Keratinocyte (primary cell): ENCODE data around the gene MAP3K6. TPM values are rescaled to one million over a fixed set of nuclear protein-coding genes. Genes with fewer than 3 reads are reported as not detected.

ENCODE experiments used
- DNase-seq: peaks from one replicate; pipeline ENCODE4 v3.0.0-alpha.2; 2011; ENCODE audit warnings: low read depth, missing footprints, low spot score
- FAIRE-seq: peaks from 2 replicates; lab custom pipeline; 2011; peaks lifted over from hg19 to GRCh38; lab: Jason Lieb, UNC
- H2AFZ ChIP-seq: 2 replicates; pipeline ENCODE4 v1.6.0; 2012; ENCODE audit warnings: low read length, control low read depth, inconsistent platforms; ENCODE audit not compliant: control insufficient read depth
- H3K27ac ChIP-seq: 2 replicates; pipeline ENCODE4 v1.5.1; 2011; ENCODE audit warnings: low read length; ENCODE audit not compliant: control insufficient read depth, insufficient read depth
- H3K27me3 ChIP-seq: 3 replicates; pipeline ENCODE4 v1.6.0; 2011; ENCODE audit warnings: low read length; ENCODE audit not compliant: control insufficient read depth, insufficient read depth; ENCODE audit errors: extremely low read depth
- H3K36me3 ChIP-seq, 2 experiments: 2 replicates in 1 of 2; 3 replicates in 1 of 2; pipeline ENCODE4 v1.5.1; 2011; ENCODE audit warnings: low read length in 2 of 2, mild to moderate bottlenecking in 1 of 2; ENCODE audit not compliant: control insufficient read depth in 2 of 2, insufficient read depth in 2 of 2; ENCODE audit errors: extremely low read depth in 1 of 2
- H3K4me1 ChIP-seq: 3 replicates; pipeline ENCODE4 v1.5.1; 2011; ENCODE audit warnings: low read length; ENCODE audit not compliant: control insufficient read depth, insufficient read depth; ENCODE audit errors: extremely low read depth
- H3K4me2 ChIP-seq: 3 replicates; pipeline ENCODE4 v1.6.0; 2011; ENCODE audit warnings: low read depth, low read length; ENCODE audit not compliant: control insufficient read depth, insufficient read depth; ENCODE audit errors: extremely low read depth
- H3K4me3 ChIP-seq, 3 experiments: fragments of 200-600 bp in 1 of 3; sonication (generic) in 1 of 3; 2 replicates in 2 of 3; 3 replicates in 1 of 3; pipeline ENCODE4 v1.5.1; 2011 to 2016; ENCODE audit warnings: low read length in 3 of 3, mild to moderate bottlenecking in 3 of 3, control low read depth in 2 of 3, inconsistent platforms in 1 of 3, low read depth in 1 of 3, mixed read lengths in 1 of 3, mixed run types in 1 of 3, moderate library complexity in 1 of 3; ENCODE audit not compliant: control insufficient read depth in 2 of 3, insufficient read depth in 2 of 3; ENCODE audit errors: extremely low read depth in 1 of 3
- H3K79me2 ChIP-seq: 2 replicates; pipeline ENCODE4 v1.6.0; 2012; ENCODE audit warnings: low read length; ENCODE audit not compliant: control insufficient read depth, insufficient read depth
- H3K9ac ChIP-seq: 3 replicates; pipeline ENCODE4 v1.6.0; 2011; ENCODE audit warnings: low read length; ENCODE audit not compliant: control insufficient read depth, insufficient read depth; ENCODE audit errors: extremely low read depth
- H3K9me1 ChIP-seq: 3 replicates; pipeline ENCODE4 v1.6.0; 2011; ENCODE audit warnings: low read length; ENCODE audit not compliant: control insufficient read depth, insufficient read depth; ENCODE audit errors: extremely low read depth
- H3K9me3 ChIP-seq: 2 replicates; pipeline ENCODE4 v1.5.1; 2012; ENCODE audit warnings: low read depth, low read length; ENCODE audit not compliant: control insufficient read depth
- H4K20me1 ChIP-seq: 3 replicates; pipeline ENCODE4 v1.6.0; 2011; ENCODE audit warnings: low read length; ENCODE audit not compliant: control insufficient read depth, insufficient read depth; ENCODE audit errors: extremely low read depth
- EZH2 ChIP-seq: IDR thresholded peaks from one replicate; pipeline ENCODE4 v1.6.1; 2012; ENCODE audit warnings: inconsistent platforms, mild to moderate bottlenecking, low read length, moderate library complexity
- dilution Hi-C: fragments of 300-500 bp; cut with MboI; formaldehyde crosslinking; loops from one replicate; pipeline ENCODE4 v1.7.0; 2020; ENCODE audit warnings: low sequenced_read_pairs; ENCODE audit not compliant: extremely low pct_ligation_motif_present
- polyA plus RNA-seq, 5 experiments: library from polyadenylated mRNA; depleted of rRNA in 3 of 5; stranded (reverse) in 3 of 5; stranded (forward) in 1 of 5; unstranded in 1 of 5; fragments of >200 nt; gene quantifications; 1 replicate in 1 of 5; 2 replicates in 3 of 5; 3 replicates in 1 of 5; pipeline versions ENCODE4 v1.2.1 to v1.2.3, GENCODE V29; 2011 to 2012; ENCODE audit warnings: missing spikeins in 2 of 5, low read depth in 1 of 5, low replicate concordance in 1 of 5
- TF ChIP-seq, protein P1 (sequence below), 3 experiments: IDR thresholded peaks in 1 of 3; conservative IDR thresholded peaks in 1 of 3; optimal IDR thresholded peaks in 1 of 3; 2 replicates in 2 of 3; 3 replicates in 1 of 3; pipeline versions ENCODE3 to v1.5.1; 2011; ENCODE audit warnings: low read length in 3 of 3, mild to moderate bottlenecking in 3 of 3, moderate library complexity in 2 of 3, control low read depth in 1 of 3, inconsistent platforms in 1 of 3; ENCODE audit not compliant: insufficient read depth in 2 of 3; ENCODE audit errors: extremely low read depth in 1 of 3

MAP3K6 gene
- polyA plus RNA-seq, 1 donor (not counting 4 experiments of a cell fraction or from before 2014, with no cell fraction given): 13.4 TPM

DNA sequence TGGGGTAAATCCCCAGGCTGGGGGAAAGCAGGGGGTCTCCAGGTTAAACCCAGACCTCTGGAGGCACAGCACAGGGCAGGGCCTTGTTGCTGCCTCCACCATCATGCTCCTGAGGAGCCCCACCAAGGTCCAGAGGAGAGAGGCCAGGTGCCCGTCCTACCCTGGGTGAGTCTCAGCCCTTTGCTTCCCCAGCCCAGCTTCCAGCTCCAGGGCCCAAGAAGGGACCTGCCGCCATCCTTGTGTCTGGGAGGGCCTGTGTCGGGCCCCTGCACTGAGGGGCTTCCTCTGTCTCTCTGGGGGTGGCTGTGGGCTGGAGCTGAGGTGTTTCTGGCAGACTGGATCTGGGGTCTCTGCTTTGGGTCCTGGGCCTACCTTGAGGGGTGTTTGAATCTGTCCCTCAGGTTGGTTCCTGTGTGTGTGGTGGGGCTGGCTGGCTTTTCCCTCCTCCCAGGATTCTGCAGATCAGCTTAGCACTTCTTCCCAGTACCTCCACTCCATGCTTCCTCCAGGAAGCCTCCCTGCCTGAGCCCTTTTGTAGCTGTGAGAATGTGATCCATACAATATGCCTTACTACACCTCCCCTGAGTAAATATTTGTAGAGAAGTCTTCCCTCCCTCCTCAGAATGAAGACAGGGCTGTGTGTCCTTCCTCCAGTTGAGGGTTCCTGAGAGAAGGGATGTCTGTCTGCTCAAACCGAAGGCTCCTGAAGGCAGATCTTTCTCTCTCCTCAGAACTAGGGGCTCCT lies 31.8 kb upstream of the MAP3K6 start:
- H3K36me3 ChIP-seq: peaks cover 0 to under 1% of the 10 kb centered on the region in 2 experiments
- peaks cover 18% of the 10 kb centered on the region for H3K4me1 ChIP-seq
- H3K9me1 ChIP-seq: no peaks in the 10 kb centered on the region
- TF ChIP-seq EZH2: no peak
- TF ChIP-seq, protein P1, sequence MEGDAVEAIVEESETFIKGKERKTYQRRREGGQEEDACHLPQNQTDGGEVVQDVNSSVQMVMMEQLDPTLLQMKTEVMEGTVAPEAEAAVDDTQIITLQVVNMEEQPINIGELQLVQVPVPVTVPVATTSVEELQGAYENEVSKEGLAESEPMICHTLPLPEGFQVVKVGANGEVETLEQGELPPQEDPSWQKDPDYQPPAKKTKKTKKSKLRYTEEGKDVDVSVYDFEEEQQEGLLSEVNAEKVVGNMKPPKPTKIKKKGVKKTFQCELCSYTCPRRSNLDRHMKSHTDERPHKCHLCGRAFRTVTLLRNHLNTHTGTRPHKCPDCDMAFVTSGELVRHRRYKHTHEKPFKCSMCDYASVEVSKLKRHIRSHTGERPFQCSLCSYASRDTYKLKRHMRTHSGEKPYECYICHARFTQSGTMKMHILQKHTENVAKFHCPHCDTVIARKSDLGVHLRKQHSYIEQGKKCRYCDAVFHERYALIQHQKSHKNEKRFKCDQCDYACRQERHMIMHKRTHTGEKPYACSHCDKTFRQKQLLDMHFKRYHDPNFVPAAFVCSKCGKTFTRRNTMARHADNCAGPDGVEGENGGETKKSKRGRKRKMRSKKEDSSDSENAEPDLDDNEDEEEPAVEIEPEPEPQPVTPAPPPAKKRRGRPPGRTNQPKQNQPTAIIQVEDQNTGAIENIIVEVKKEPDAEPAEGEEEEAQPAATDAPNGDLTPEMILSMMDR (optimal IDR thresholded peaks at IDR 0.05 in 1 of 3, IDR thresholded peaks at IDR 0.05 in 1 of 3, conservative IDR thresholded peaks at IDR 0.05 in 1 of 3; ENCODE audit: extremely low read depth in 1 of 3, insufficient read depth in 2 of 3, low read length in 3 of 3): no peak
- DNase-seq (no peak), FAIRE-seq (no peak)
- H3K79me2 ChIP-seq: peaks cover 5% of the 10 kb centered on the region
- no peak overlapping the region for H3K4me2 ChIP-seq
- no peak overlapping the region for H3K9ac ChIP-seq
- dilution Hi-C loops: no loop called here
- no peak overlapping the region for H3K4me3 ChIP-seq
- H3K27ac ChIP-seq: no peak overlapping the region
- no peaks in the 10 kb centered on the region for H3K27me3 ChIP-seq
- no peak overlapping the region for H2AFZ ChIP-seq
- H3K9me3 ChIP-seq: no peaks in the 10 kb centered on the region
- H4K20me1 ChIP-seq: no peaks in the 10 kb centered on the region

DNA sequence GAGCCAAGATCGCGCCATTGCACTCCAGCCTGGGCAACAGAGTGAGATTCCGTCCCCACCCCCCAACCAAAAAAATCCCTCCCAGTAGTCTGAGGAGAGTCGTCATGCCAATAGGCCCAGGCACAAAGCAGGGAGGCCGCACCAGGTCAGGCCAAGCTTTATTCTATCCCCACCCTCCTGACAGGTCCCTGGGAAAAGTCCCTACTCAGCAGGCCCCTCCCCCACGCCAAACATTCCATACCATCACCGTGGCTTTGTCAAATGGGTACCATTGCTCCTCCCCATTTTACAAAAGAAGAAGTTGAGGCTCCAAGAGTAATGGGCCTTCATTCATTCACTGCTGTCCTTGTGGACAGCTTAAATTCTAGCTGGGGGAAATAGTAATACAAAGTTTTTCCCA lies 31.0 kb upstream of the MAP3K6 start:
- TF ChIP-seq EZH2: no peak
- TF ChIP-seq, protein P1 (optimal IDR thresholded peaks at IDR 0.05 in 1 of 3, IDR thresholded peaks at IDR 0.05 in 1 of 3, conservative IDR thresholded peaks at IDR 0.05 in 1 of 3; ENCODE audit: extremely low read depth in 1 of 3, insufficient read depth in 2 of 3, low read length in 3 of 3): no peak
- Histone ChIP-seq H3K9me1 (no peaks in the 10 kb centered on the region), H3K79me2 (peaks cover 13% of the 10 kb centered on the region), H3K9me3 (no peaks in the 10 kb centered on the region), H3K27ac (no peak overlapping the region), H3K4me2 (no peak overlapping the region), H3K4me3 (no peak overlapping the region), H2AFZ (no peak overlapping the region), H4K20me1 (no peaks in the 10 kb centered on the region), H3K9ac (no peak overlapping the region), H3K27me3 (no peaks in the 10 kb centered on the region), H3K36me3 (no peaks in the 10 kb centered on the region), H3K4me1 (peaks cover 18% of the 10 kb centered on the region)
- dilution Hi-C loops: no loop called here
- DNase-seq: no peak
- FAIRE-seq: no peak
